Sigmoid colon (tissue), 7 donors: ENCODE measurements around the gene CCDC138. TPM values are rescaled to one million over a fixed set of nuclear protein-coding genes. Genes with fewer than 3 reads are reported as not detected.

Source experiments
- DNase-seq: peaks from one replicate; pipeline ENCODE4 v3.0.0-alpha.2; 2019
- H3K27ac ChIP-seq, 4 donors: fragments of 200-600 bp; sonication (generic); one replicate each; pipeline ENCODE4 v1.5.1; 2016 to 2019; ENCODE audit warnings: mild to moderate bottlenecking in 1 of 4
- H3K27me3 ChIP-seq, 3 donors: fragments of 200-600 bp; sonication (generic); one replicate each; pipeline ENCODE4 v1.5.1; 2019; ENCODE audit warnings: mild to moderate bottlenecking in 1 of 3
- H3K36me3 ChIP-seq, 4 donors: fragments of 200-600 bp; sonication (generic); one replicate each; pipeline ENCODE4 v1.5.1; 2016 to 2019
- H3K4me1 ChIP-seq, 4 donors: fragments of 200-600 bp; sonication (generic); one replicate each; pipeline ENCODE4 v1.5.1; 2017 to 2019
- H3K4me3 ChIP-seq, 4 donors: fragments of 200-600 bp; sonication (generic); one replicate each; pipeline ENCODE4 v1.5.1; 2017 to 2019; ENCODE audit warnings: mild to moderate bottlenecking in 2 of 4, moderate library complexity in 1 of 4
- H3K9me3 ChIP-seq, 4 donors: fragments of 200-600 bp in 3 of 4; sonication (generic) in 3 of 4; one replicate each; pipeline versions ENCODE4 v1.5.1 to v1.6.1; 2013 to 2019
- CTCF ChIP-seq, 4 experiments: fragments of 450-650 bp in 3 of 4; fragments of 200-600 bp in 1 of 4; IDR thresholded peaks; one replicate each; pipeline ENCODE4 v1.5.1; 2016 to 2019; ENCODE audit warnings: antibody characterized with exemption in 4 of 4, mild to moderate bottlenecking in 3 of 4, moderate library complexity in 2 of 4
- EP300 ChIP-seq, 4 donors: sonication (generic); formaldehyde crosslinking; IDR thresholded peaks; one replicate each; pipeline ENCODE4 v1.6.1; 2017; ENCODE audit warnings: antibody characterized with exemption in 4 of 4
- POLR2A ChIP-seq, 2 donors: fragments of 450-650 bp; IDR thresholded peaks; one replicate each; pipeline ENCODE4 v1.6.1; 2016; ENCODE audit warnings: antibody characterized with exemption in 2 of 2, mild to moderate bottlenecking in 2 of 2, moderate library complexity in 2 of 2
- POLR2AphosphoS5 ChIP-seq, 4 donors: sonication (generic); formaldehyde crosslinking; IDR thresholded peaks; one replicate each; pipeline ENCODE4 v1.6.1; 2017; ENCODE audit warnings: antibody characterized with exemption in 4 of 4
- WGBS, 2 donors: extraction: QIAGEN DNeasy Blood & Tissue Kit; methylation state at CpG; one replicate each; pipeline ENCODE4 v1.1.7; 2013; 5-methylcytosine and 5-hydroxymethylcytosine counted together
- intact Hi-C: fragments of 100-400 bp; cut with DNase I; formaldehyde crosslinking; loops from one replicate; pipeline ENCODE4 v1.15.1; 2023
- polyA plus RNA-seq, 3 donors: library from polyadenylated mRNA; stranded (reverse); fragments of 200-250 nt; gene quantifications; one replicate each; pipeline ENCODE4 v1.2.3, GENCODE V29; 2013
- total RNA-seq, 4 donors: library from RNA; depleted of rRNA; stranded (reverse); fragments of >200 nt; gene quantifications; one replicate each; pipeline ENCODE4 v1.1.0, GENCODE V29; 2016
- donor health status: healthy with polysubstance abuse.
- donor health status: Bipolar disorder and iron deficiency.
- donor health status: healthy.

CCDC138 gene
- total and polyA plus RNA-seq, 7 donors: 1.8 to 4.2 (median 3.1) TPM

GRCh38 chr2:108853421-108853820 lies 66.8 kb downstream of the CCDC138 start:
- DNase-seq: no peak
- Histone ChIP-seq H3K27me3 (no peaks in the 10 kb centered on the region), H3K4me1 (no peaks in the 10 kb centered on the region), H3K4me3 (no peak overlapping the region), H3K9me3 (peaks cover 0 to 3% (median 0%) of the 10 kb centered on the region in 4 donors), H3K36me3 (no peaks in the 10 kb centered on the region), H3K27ac (no peak overlapping the region)
- intact Hi-C loops: loop anchor here (10.0 kb wide), 2 partner anchors 91 to 661 kb away; no protein-coding TSS in a partner anchor
- TF ChIP-seq CTCF (IDR thresholded peaks at IDR 0.05): no peak
- TF ChIP-seq POLR2AphosphoS5 (IDR thresholded peaks at IDR 0.05): no peak
- TF ChIP-seq POLR2A (IDR thresholded peaks at IDR 0.05): no peak
- TF ChIP-seq EP300 (IDR thresholded peaks at IDR 0.05): no peak
- 91 to 94% methylated on average over 2 of the region's 2 CpGs for WGBS, 2 donors

DNA sequence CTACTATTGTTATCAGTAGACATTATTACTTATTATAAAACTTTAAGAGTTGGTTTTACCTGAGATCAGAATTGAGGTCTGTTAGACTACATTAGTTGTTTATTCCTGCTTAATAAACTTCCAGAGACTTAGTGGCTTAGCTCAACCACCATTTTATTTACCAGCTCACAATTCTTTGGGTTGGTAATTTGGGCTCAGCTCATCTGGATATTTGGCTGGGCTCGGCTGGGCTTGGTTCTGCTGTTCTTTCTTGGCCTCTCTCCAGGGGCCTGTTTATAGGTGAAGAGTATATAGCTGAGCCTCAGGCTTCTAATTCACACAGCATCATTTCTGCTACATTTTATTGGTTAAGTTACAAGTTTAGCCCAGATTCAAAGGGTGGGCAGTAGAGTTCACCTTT lies 67.9 kb downstream of the CCDC138 start:
- Histone ChIP-seq H3K27ac (no peak overlapping the region), H3K4me3 (no peak overlapping the region), H3K36me3 (no peaks in the 10 kb centered on the region), H3K4me1 (no peaks in the 10 kb centered on the region), H3K9me3 (peaks cover 0 to 3% (median 0%) of the 10 kb centered on the region in 4 donors), H3K27me3 (no peaks in the 10 kb centered on the region)
- no peak for DNase-seq
- intact Hi-C loops: loop anchor here (10.0 kb wide), 2 partner anchors 90 to 660 kb away; no protein-coding TSS in a partner anchor
- TF ChIP-seq POLR2A (IDR thresholded peaks at IDR 0.05) (no peak), EP300 (IDR thresholded peaks at IDR 0.05) (no peak), POLR2AphosphoS5 (IDR thresholded peaks at IDR 0.05) (no peak), CTCF (IDR thresholded peaks at IDR 0.05) (no peak)
- 60 to 86% methylated on average over 1 of the region's 1 CpG for WGBS, 2 donors

DNA sequence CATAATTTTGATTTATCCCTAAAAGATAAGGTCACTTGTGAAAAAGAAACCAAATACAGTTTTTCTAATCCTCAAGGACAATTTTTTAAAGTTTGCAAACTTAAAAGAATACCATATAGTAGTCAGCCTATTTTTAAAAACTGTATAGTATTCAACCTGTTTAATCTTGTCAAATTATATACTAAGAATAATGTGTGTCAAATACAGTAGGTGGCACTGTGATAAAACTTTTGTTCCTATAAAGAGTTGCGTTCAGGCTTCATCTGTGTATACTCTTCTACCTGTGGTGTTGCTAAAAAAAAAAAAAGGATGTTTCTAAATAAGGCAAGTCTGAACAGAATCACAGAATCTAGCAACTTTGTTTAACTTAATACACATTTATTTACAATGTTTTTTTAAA lies 68.6 kb downstream of the CCDC138 start:
- no peaks in the 10 kb centered on the region for H3K36me3 ChIP-seq
- intact Hi-C loops: loop anchor here (5.0 to 10.0 kb wide), 3 partner anchors 90 to 660 kb away; partner anchors contain the start of gene EDAR
- no peak overlapping the region for H3K27ac ChIP-seq
- H3K4me3 ChIP-seq: no peak overlapping the region
- DNase-seq: no peak
- H3K27me3 ChIP-seq: no peaks in the 10 kb centered on the region
- H3K4me1 ChIP-seq: no peaks in the 10 kb centered on the region
- H3K9me3 ChIP-seq: peaks cover 0 to 3% (median 0%) of the 10 kb centered on the region in 4 donors
- WGBS, 2 donors: 14 to 37% methylated on average over 1 of the region's 1 CpG
- peak in 1 of 4 experiments; percentile 14 for TF ChIP-seq CTCF (IDR thresholded peaks at IDR 0.05)
- no peak for TF ChIP-seq POLR2AphosphoS5 (IDR thresholded peaks at IDR 0.05)

GRCh38 chr2:108858894-108859293 lies 72.3 kb downstream of the CCDC138 start:
- 80 to 98% methylated on average over 3 of the region's 3 CpGs for WGBS, 2 donors
- Histone ChIP-seq H3K27ac (no peak overlapping the region), H3K36me3 (no peaks in the 10 kb centered on the region), H3K9me3 (no peaks in the 10 kb centered on the region), H3K27me3 (no peaks in the 10 kb centered on the region), H3K4me3 (no peak overlapping the region), H3K4me1 (no peaks in the 10 kb centered on the region)
- intact Hi-C loops: loop anchor here (5.0 to 10.0 kb wide), 3 partner anchors 86 to 656 kb away; partner anchors contain the start of gene EDAR
- no peak for DNase-seq
- TF ChIP-seq EP300 (IDR thresholded peaks at IDR 0.05) (no peak), POLR2A (IDR thresholded peaks at IDR 0.05) (no peak), CTCF (IDR thresholded peaks at IDR 0.05) (no peak), POLR2AphosphoS5 (IDR thresholded peaks at IDR 0.05) (no peak)

GRCh38 chr2:108866041-108866440 lies 79.5 kb downstream of the CCDC138 start:
- Histone ChIP-seq H3K4me1 (no peaks in the 10 kb centered on the region), H3K9me3 (peaks cover 0 to 8% (median 0%) of the 10 kb centered on the region in 4 donors), H3K27me3 (no peaks in the 10 kb centered on the region), H3K36me3 (no peaks in the 10 kb centered on the region), H3K4me3 (no peak overlapping the region), H3K27ac (no peak overlapping the region)
- TF ChIP-seq CTCF (IDR thresholded peaks at IDR 0.05): no peak
- no peak for TF ChIP-seq POLR2AphosphoS5 (IDR thresholded peaks at IDR 0.05)
- TF ChIP-seq EP300 (IDR thresholded peaks at IDR 0.05): no peak
- no peak for TF ChIP-seq POLR2A (IDR thresholded peaks at IDR 0.05)
- no peak for DNase-seq
- intact Hi-C loops: no loop called here
